GM12878 (cell line): ENCODE data around the gene PGAM1. TPM values are rescaled to one million over a fixed set of nuclear protein-coding genes. Genes with fewer than 3 reads are reported as not detected.

Source experiments
- ATAC-seq: fragments of 200-7000 bp; cut with Tn5 transposase; 3 replicates; pipeline ENCODE4 v1.9.1; 2020; ENCODE audit warnings: mild to moderate bottlenecking, moderate library complexity
- Bru-seq: library from RNA; stranded (reverse); fragments of 400-500 nt; gene quantifications from one replicate; lab custom pipeline; 2021; lab: Mats Ljungman, UMichigan
- BruChase-seq, 2 experiments: library from RNA; stranded (reverse); fragments of 400-500 nt; gene quantifications; one replicate each; lab custom pipeline; 2021; lab: Mats Ljungman, UMichigan
- BruUV-seq: library from RNA; stranded (reverse); fragments of 400-500 nt; replicated peaks from 2 replicates; lab custom pipeline; 2021; lab: Mats Ljungman, UMichigan
- CTCF ChIA-PET: fragments of 300-600 bp; sonication (Branson Sonifier 250); formaldehyde crosslinking; extraction: SDS; loops from one replicate; lab custom pipeline; 2021; ENCODE audit warnings: inconsistent platforms; lab: Yijun Ruan, JAX
- POLR2A ChIA-PET: fragments of 350-600 bp; formaldehyde crosslinking; extraction: SDS; loops from one replicate; lab custom pipeline; 2021; ENCODE audit warnings: inconsistent platforms; lab: Charles Lee
- RAD21 ChIA-PET: fragments of 300-600 bp; sonication (Branson Sonifier 250); formaldehyde crosslinking; loops from one replicate; lab custom pipeline; 2023; ENCODE audit warnings: antibody characterized with exemption; ENCODE audit not compliant: unreplicated experiment; lab: Charles Lee
- SMC1A ChIA-PET: fragments of 300-600 bp; sonication (Branson Sonifier 250); formaldehyde crosslinking; loops from one replicate; lab custom pipeline; 2023; ENCODE audit not compliant: unreplicated experiment, uncharacterized antibody; lab: Charles Lee
- DNase-seq: peaks from one replicate; pipeline ENCODE4 v3.0.0-alpha.2; 2011; ENCODE audit warnings: low read depth, low spot score
- FAIRE-seq: peaks from 3 replicates; lab custom pipeline; 2011; peaks lifted over from hg19 to GRCh38; lab: Jason Lieb, UNC
- H2AFZ ChIP-seq: 2 replicates; pipeline ENCODE4 v1.6.0; 2011; ENCODE audit warnings: low read depth, low read length, control low read depth; ENCODE audit not compliant: control insufficient read depth
- H3K27ac ChIP-seq: 2 replicates; pipeline ENCODE4 v1.5.1; 2011; ENCODE audit warnings: control low read depth; ENCODE audit not compliant: control insufficient read depth, insufficient read depth
- H3K27me3 ChIP-seq, 2 experiments: replicated peaks in 1 of 2; 2 replicates each; pipeline versions ENCODE4 v1.6.0 to v1.6.1; 2011; ENCODE audit warnings: low read length in 1 of 2; ENCODE audit not compliant: control insufficient read depth in 2 of 2, insufficient read depth in 2 of 2
- H3K36me3 ChIP-seq, 2 experiments: 2 replicates each; pipeline ENCODE4 v1.5.1; 2011; ENCODE audit warnings: low read length in 1 of 2; ENCODE audit not compliant: control insufficient read depth in 2 of 2, insufficient read depth in 2 of 2
- H3K4me1 ChIP-seq: 2 replicates; pipeline ENCODE4 v1.6.1; 2011; ENCODE audit warnings: mild to moderate bottlenecking, low read length, moderate library complexity, mixed read lengths; ENCODE audit not compliant: control insufficient read depth, insufficient read depth
- H3K4me2 ChIP-seq: 2 replicates; pipeline ENCODE4 v1.6.0; 2011; ENCODE audit warnings: control low read depth; ENCODE audit not compliant: control insufficient read depth, insufficient read depth
- H3K4me3 ChIP-seq: fragments of 200-600 bp; sonication (generic); 2 replicates; pipeline ENCODE4 v1.5.1; 2016
- H3K79me2 ChIP-seq: 2 replicates; pipeline ENCODE4 v1.6.0; 2011; ENCODE audit warnings: low read length; ENCODE audit not compliant: control insufficient read depth, insufficient read depth
- H3K9ac ChIP-seq: 2 replicates; pipeline ENCODE4 v1.8.0; 2011; ENCODE audit warnings: low read length, control low read depth, mixed read lengths; ENCODE audit not compliant: control insufficient read depth, insufficient read depth
- H3K9me3 ChIP-seq: replicated peaks from 3 replicates; pipeline ENCODE4 v1.5.1; 2011; ENCODE audit warnings: mild to moderate bottlenecking, low read length; ENCODE audit not compliant: control insufficient read depth, insufficient read depth
- H4K20me1 ChIP-seq: 2 replicates; pipeline ENCODE4 v1.6.0; 2011; ENCODE audit not compliant: control insufficient read depth, insufficient read depth
- CREM ChIP-seq: IDR thresholded peaks from 2 replicates; pipeline ENCODE4 v1.6.1; 2014; ENCODE audit warnings: antibody characterized with exemption, low read depth
- KAT2A ChIP-seq: conservative IDR thresholded peaks from 2 replicates; pipeline ENCODE4 v1.6.1; 2011; ENCODE audit warnings: low read depth, low read length; ENCODE audit not compliant: control insufficient read depth
- NFIC ChIP-seq: IDR thresholded peaks from 2 replicates; pipeline ENCODE4 v1.6.1; 2012; ENCODE audit warnings: low read depth, mild to moderate bottlenecking, inconsistent platforms, low read length, moderate library complexity
- SIN3A ChIP-seq: IDR thresholded peaks from 2 replicates; pipeline ENCODE4 v1.6.1; 2012; ENCODE audit warnings: low read depth, low read length, improper control_type of control experiment
- SMARCA5 ChIP-seq: fragments of 450-650 bp; IDR thresholded peaks from 2 replicates; pipeline ENCODE4 v1.6.1; 2017; ENCODE audit warnings: mild to moderate bottlenecking
- TCF7 ChIP-seq: IDR thresholded peaks from 2 replicates; pipeline ENCODE4 v1.6.1; 2014; ENCODE audit warnings: antibody characterized with exemption, borderline replicate concordance
- ZNF274 ChIP-seq: IDR thresholded peaks from one replicate; pipeline ENCODE4 v1.8.0; 2011; ENCODE audit not compliant: insufficient read length, insufficient read depth
- ZNF592 ChIP-seq: fragments of 450-650 bp; IDR thresholded peaks from 2 replicates; pipeline ENCODE4 v1.6.1; 2017; ENCODE audit warnings: mild to moderate bottlenecking, moderate library complexity
- WGBS: methylation state at CpG from one replicate; pipeline ENCODE4 v1.1.6; 2016; ENCODE audit warnings: low lambda C conversion rate; ENCODE audit not compliant: insufficient replicate concordance, insufficient coverage; ENCODE audit errors: missing lambda C conversion rate; 5-methylcytosine and 5-hydroxymethylcytosine counted together
- in situ Hi-C: fragments of 300-500 bp; cut with MboI; formaldehyde crosslinking; loops from 9 replicates; pipeline ENCODE4 v1.14.3; 2018; ENCODE audit warnings: mixed read lengths
- intact Hi-C: fragments of 100-400 bp; cut with micrococcal nuclease; formaldehyde crosslinking; loops from one replicate; pipeline ENCODE4 v1.14.2; 2022; ENCODE audit not compliant: unreplicated experiment
- long read RNA-seq, 2 experiments: library from polyadenylated mRNA; unstranded; transcript quantifications; one replicate each; pipeline ENCODE4 v2.0.0, GENCODE V29; 2019 to 2020
- polyA minus RNA-seq, 3 experiments: library from RNA; depleted of rRNA, polyadenylated mRNA; stranded (reverse); fragments of >200 nt; gene quantifications; 2 replicates each; pipeline ENCODE4 v1.2.3, GENCODE V29; 2011
- polyA plus RNA-seq, 11 experiments: library from polyadenylated mRNA; depleted of rRNA in 4 of 11; unstranded in 6 of 11; stranded (reverse) in 5 of 11; fragments of >200 nt; fragmentation: Nextera tagmentation in 4 of 11; fragmentation: Illumina TruSeq in 1 of 11; extraction: Ambion mirVana in 4 of 11; extraction: Trizol in 1 of 11; gene quantifications; 1 replicate in 1 of 11; 2 replicates in 10 of 11; pipeline versions ENCODE4 v1.2.1 to v1.2.3, GENCODE V29; 2011 to 2016; ENCODE audit warnings: inconsistent platforms in 2 of 11, missing spikeins in 2 of 11, low read depth in 1 of 11
- total RNA-seq, 4 experiments: library from RNA; depleted of rRNA in 3 of 4; stranded (reverse); fragments of >200 nt in 3 of 4; fragmentation: Illumina TruSeq in 1 of 4; extraction: Trizol in 1 of 4; gene quantifications; 2 replicates each; pipeline versions ENCODE4 v1.2.1 to v1.2.3, GENCODE V29; 2013 to 2021
- TF ChIP-seq, protein P1 (sequence below): fragments of 450-650 bp; IDR thresholded peaks from 2 replicates; pipeline ENCODE4 v1.6.1; 2016; ENCODE audit warnings: mild to moderate bottlenecking

Gene PGAM1
- 129 and 132 TPM in 2 replicates for total RNA-seq (2013; cell fraction: nucleolus; rRNA removed)
- 900 and 915 TPM in 2 replicates for total RNA-seq (2014; rRNA removed)
- total RNA-seq (2014; rRNA removed; fragmentation: Illumina TruSeq; extraction: Trizol) = 522 and 529 TPM in 2 replicates
- 716 and 743 TPM in 2 replicates for total RNA-seq (2021)
- 616 TPM for polyA plus RNA-seq (2011; ENCODE audit: low read depth)
- 1,223 and 1,362 TPM in 2 replicates for polyA plus RNA-seq (2011; rRNA removed)
- polyA plus RNA-seq (2011; cell fraction: cytosol; rRNA removed) = 1,432 and 1,474 TPM in 2 replicates
- 542 and 632 TPM in 2 replicates for polyA plus RNA-seq (2011; cell fraction: nucleus; rRNA removed)
- polyA plus RNA-seq (2012) = 909 and 1,002 TPM in 2 replicates
- polyA plus RNA-seq (2014; fragmentation: Illumina TruSeq; extraction: Trizol) = 458 and 657 TPM in 2 replicates
- polyA plus RNA-seq (2014; fragmentation: Nextera tagmentation; extraction: Ambion mirVana) = 100 to 1,000 TPM; 115 to 271 TPM
- 761 and 772 TPM in 2 replicates for polyA plus RNA-seq (2014; rRNA removed)
- 1,000 to 10,000 TPM; 1,161 to 1,235 TPM for polyA plus RNA-seq (2016; fragmentation: Nextera tagmentation; extraction: Ambion mirVana)
- polyA minus RNA-seq (2011; rRNA and poly(A)+ RNA removed) = 705 and 1,086 TPM in 2 replicates
- polyA minus RNA-seq (2011; cell fraction: cytosol; rRNA and poly(A)+ RNA removed) = 277 and 295 TPM in 2 replicates
- polyA minus RNA-seq (2011; cell fraction: nucleus; rRNA and poly(A)+ RNA removed) = 144 and 158 TPM in 2 replicates
- percentile 97 among the genes with signal in this experiment for Bru-seq, nascent RNA
- percentile 98 among the genes with signal in this experiment for BruChase-seq, experiment 1, labeled RNA remaining after a 6-hour chase
- BruChase-seq, experiment 2, labeled RNA remaining after a 2-hour chase = percentile 95 among the genes with signal in this experiment
- long read RNA-seq, experiment 1, transcript PGAM1-201 (4 exons, 1,830 nt) = major isoform, 1,256 of 1,284 reads
- long read RNA-seq, experiment 1, partial matches to known transcripts = 21 of 1,284 reads
- long read RNA-seq, experiment 1, other reads (novel, unspliced or antisense) = 7 of 1,284 reads
- long read RNA-seq, experiment 2, transcript PGAM1-201 (4 exons, 1,830 nt) = major isoform, 5,755 of 6,011 reads
- long read RNA-seq, experiment 2, partial matches to known transcripts = 235 of 6,011 reads
- long read RNA-seq, experiment 2, other reads (novel, unspliced or antisense) = 19 of 6,011 reads

GRCh38 chr10:97425964-97426775, at the start of gene PGAM1:
Gene PGAM1 (plus strand): TSS chr10:97426191. CDS start chr10:97426308, 117 bp downstream.
- intact Hi-C loops = loop anchor here (2.0 to 5.0 kb wide), 2 partner anchors 19 to 71 kb away; partner anchors contain the start of genes MMS19 and UBTD1
- peaks cover 18% of the 10 kb centered on the region for H3K4me1 ChIP-seq
- peak within 1 kb of the TSS; percentile 95 for H3K27ac ChIP-seq
- H3K36me3 ChIP-seq = peaks cover 4 to 16% of the 10 kb centered on the region in 2 experiments; a peak in 3 of 4 replicates
- CTCF ChIA-PET = no interaction called here
- H3K9ac ChIP-seq = peak within 1 kb of the TSS; percentile 89
- DNase-seq (peak; percentile 95), ATAC-seq (peak; percentile 92), FAIRE-seq (peak; percentile 66)
- in situ Hi-C loops = no loop called here
- RAD21 ChIA-PET = no interaction called here
- SMC1A ChIA-PET = no interaction called here
- H3K9me3 ChIP-seq = no peaks in the 10 kb centered on the region
- H3K79me2 ChIP-seq = peaks cover 55% of the 10 kb centered on the region
- no peaks in the 10 kb centered on the region for H3K27me3 ChIP-seq
- WGBS = under 1% methylated on average over 78 of the region's 90 CpGs
- H3K4me3 ChIP-seq = peak within 1 kb of the TSS; percentile 97
- POLR2A ChIA-PET = interaction anchor here (2.4 kb wide), 1 partner anchor 19 kb away, joined by 6 read pairs; no protein-coding TSS in a partner anchor
- H2AFZ ChIP-seq = peak within 1 kb of the TSS; percentile 86
- H4K20me1 ChIP-seq = peaks cover 6% of the 10 kb centered on the region; the same call in 1 of the 2 replicates
- BruUV-seq = no TSS peak
- H3K4me2 ChIP-seq = peak within 1 kb of the TSS; percentile 78
- TF ChIP-seq SMARCA5 = peak; percentile 25; the same call in 1 of the 2 replicates
- no peak for TF ChIP-seq ZNF592
- no peak for TF ChIP-seq NFIC
- TF ChIP-seq TCF7 = no peak
- TF ChIP-seq SIN3A = no peak
- TF ChIP-seq, protein P1, sequence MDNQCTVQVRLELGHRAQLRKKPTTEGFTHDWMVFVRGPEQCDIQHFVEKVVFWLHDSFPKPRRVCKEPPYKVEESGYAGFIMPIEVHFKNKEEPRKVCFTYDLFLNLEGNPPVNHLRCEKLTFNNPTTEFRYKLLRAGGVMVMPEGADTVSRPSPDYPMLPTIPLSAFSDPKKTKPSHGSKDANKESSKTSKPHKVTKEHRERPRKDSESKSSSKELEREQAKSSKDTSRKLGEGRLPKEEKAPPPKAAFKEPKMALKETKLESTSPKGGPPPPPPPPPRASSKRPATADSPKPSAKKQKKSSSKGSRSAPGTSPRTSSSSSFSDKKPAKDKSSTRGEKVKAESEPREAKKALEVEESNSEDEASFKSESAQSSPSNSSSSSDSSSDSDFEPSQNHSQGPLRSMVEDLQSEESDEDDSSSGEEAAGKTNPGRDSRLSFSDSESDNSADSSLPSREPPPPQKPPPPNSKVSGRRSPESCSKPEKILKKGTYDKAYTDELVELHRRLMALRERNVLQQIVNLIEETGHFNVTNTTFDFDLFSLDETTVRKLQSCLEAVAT = no peak
- TF ChIP-seq KAT2A = no peak
- peak; percentile 37; the same call in 1 of the 2 replicates for TF ChIP-seq CREM
- TF ChIP-seq ZNF274 = no peak
